ENCODE results near the gene KCNT2. TPM values are rescaled to one million over a fixed set of nuclear protein-coding genes. Genes with fewer than 3 reads are reported as not detected.

KCNT2 gene
- total RNA-seq, 1 donor from 2014 or later = 126 TPM

- Mint-ChIP-seq H3K4me3 (ENCODE audit: unreplicated experiment) (no peak overlapping the region), H3K27ac (ENCODE audit: unreplicated experiment) (no peak overlapping the region), H3K27me3 (ENCODE audit: unreplicated experiment) (no peaks in the 10 kb centered on the region), H3K9me3 (ENCODE audit: unreplicated experiment) (no peaks in the 10 kb centered on the region), H3K36me3 (ENCODE audit: unreplicated experiment) (no peaks in the 10 kb centered on the region), H3K4me1 (ENCODE audit: low read depth, unreplicated experiment) (peaks cover 2% of the 10 kb centered on the region)
- no peak for DNase-seq
- TF ChIP-seq, protein P1, sequence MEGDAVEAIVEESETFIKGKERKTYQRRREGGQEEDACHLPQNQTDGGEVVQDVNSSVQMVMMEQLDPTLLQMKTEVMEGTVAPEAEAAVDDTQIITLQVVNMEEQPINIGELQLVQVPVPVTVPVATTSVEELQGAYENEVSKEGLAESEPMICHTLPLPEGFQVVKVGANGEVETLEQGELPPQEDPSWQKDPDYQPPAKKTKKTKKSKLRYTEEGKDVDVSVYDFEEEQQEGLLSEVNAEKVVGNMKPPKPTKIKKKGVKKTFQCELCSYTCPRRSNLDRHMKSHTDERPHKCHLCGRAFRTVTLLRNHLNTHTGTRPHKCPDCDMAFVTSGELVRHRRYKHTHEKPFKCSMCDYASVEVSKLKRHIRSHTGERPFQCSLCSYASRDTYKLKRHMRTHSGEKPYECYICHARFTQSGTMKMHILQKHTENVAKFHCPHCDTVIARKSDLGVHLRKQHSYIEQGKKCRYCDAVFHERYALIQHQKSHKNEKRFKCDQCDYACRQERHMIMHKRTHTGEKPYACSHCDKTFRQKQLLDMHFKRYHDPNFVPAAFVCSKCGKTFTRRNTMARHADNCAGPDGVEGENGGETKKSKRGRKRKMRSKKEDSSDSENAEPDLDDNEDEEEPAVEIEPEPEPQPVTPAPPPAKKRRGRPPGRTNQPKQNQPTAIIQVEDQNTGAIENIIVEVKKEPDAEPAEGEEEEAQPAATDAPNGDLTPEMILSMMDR (IDR thresholded peaks at IDR 0.05; ENCODE audit: partially characterized antibody, unreplicated experiment) = no peak
Measured at GRCh38 chr1:196638466-196638865, 30.2 kb upstream of the KCNT2 start.

DNA sequence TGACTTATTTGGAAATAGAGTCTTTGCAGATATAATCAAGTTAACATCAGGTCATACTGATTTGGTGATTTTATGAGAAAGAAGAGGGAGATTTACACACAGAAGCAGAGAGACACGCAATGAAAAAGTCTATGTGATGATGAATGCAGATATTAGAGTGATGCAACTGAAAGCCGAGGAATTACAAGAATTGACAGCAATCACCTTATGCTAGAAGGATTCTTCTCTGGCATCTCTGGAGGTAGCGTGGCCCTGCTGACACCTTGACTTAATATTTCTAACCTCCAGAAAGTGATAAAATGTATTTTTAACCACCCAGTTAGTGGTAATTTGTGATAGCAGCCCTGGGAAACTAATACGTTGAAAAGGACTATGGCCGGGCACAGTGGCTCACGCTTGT, 29.4 kb upstream of the KCNT2 start:
- H3K4me1 Mint-ChIP-seq (ENCODE audit: low read depth, unreplicated experiment) = peaks cover 2% of the 10 kb centered on the region
- TF ChIP-seq, protein P1 (IDR thresholded peaks at IDR 0.05; ENCODE audit: partially characterized antibody, unreplicated experiment) = no peak
- H3K27ac Mint-ChIP-seq (ENCODE audit: unreplicated experiment) = no peak overlapping the region
- no peaks in the 10 kb centered on the region for H3K36me3 Mint-ChIP-seq (ENCODE audit: unreplicated experiment)
- H3K4me3 Mint-ChIP-seq (ENCODE audit: unreplicated experiment) = no peak overlapping the region
- no peaks in the 10 kb centered on the region for H3K9me3 Mint-ChIP-seq (ENCODE audit: unreplicated experiment)
- no peak for DNase-seq
- no peaks in the 10 kb centered on the region for H3K27me3 Mint-ChIP-seq (ENCODE audit: unreplicated experiment)

DNA sequence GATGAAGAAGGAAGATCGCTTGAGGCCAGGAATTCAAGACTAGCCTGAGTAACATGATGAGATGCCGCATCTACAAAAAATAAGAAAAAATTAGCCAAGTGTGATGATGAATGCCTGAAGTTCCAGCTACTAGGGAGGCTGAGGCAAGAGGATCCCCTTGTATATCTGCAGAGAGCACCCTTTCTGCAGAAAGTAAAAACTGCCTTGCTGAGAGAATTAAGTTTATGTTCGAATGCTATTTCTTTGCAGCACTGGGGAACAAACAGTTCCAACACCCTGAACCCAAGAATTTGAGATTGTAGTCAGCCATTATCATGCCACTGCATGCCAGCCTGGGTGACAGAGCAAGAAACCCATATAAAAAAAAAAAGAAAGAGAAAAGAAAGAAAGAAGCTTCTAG, 20.6 kb upstream of the KCNT2 start:
- TF ChIP-seq, protein P1 (IDR thresholded peaks at IDR 0.05; ENCODE audit: partially characterized antibody, unreplicated experiment) = no peak
- Mint-ChIP-seq H3K36me3 (ENCODE audit: unreplicated experiment) (peaks cover 17% of the 10 kb centered on the region), H3K4me1 (ENCODE audit: low read depth, unreplicated experiment) (peaks cover 6% of the 10 kb centered on the region), H3K9me3 (ENCODE audit: unreplicated experiment) (peaks cover 8% of the 10 kb centered on the region), H3K27ac (ENCODE audit: unreplicated experiment) (no peak overlapping the region), H3K4me3 (ENCODE audit: unreplicated experiment) (no peak overlapping the region), H3K27me3 (ENCODE audit: unreplicated experiment) (peaks cover 2% of the 10 kb centered on the region)
- DNase-seq = no peak

GRCh38 chr1:196623079-196623478, 14.8 kb upstream of the KCNT2 start:
- peaks cover 2% of the 10 kb centered on the region for H3K27me3 Mint-ChIP-seq (ENCODE audit: unreplicated experiment)
- H3K36me3 Mint-ChIP-seq (ENCODE audit: unreplicated experiment) = peaks cover 3% of the 10 kb centered on the region
- TF ChIP-seq, protein P1 (IDR thresholded peaks at IDR 0.05; ENCODE audit: partially characterized antibody, unreplicated experiment) = no peak
- peaks cover 8% of the 10 kb centered on the region for H3K4me1 Mint-ChIP-seq (ENCODE audit: low read depth, unreplicated experiment)
- H3K9me3 Mint-ChIP-seq (ENCODE audit: unreplicated experiment) = peaks cover 1% of the 10 kb centered on the region
- H3K27ac Mint-ChIP-seq (ENCODE audit: unreplicated experiment) = no peak overlapping the region
- DNase-seq = no peak
- no peak overlapping the region for H3K4me3 Mint-ChIP-seq (ENCODE audit: unreplicated experiment)

DNA sequence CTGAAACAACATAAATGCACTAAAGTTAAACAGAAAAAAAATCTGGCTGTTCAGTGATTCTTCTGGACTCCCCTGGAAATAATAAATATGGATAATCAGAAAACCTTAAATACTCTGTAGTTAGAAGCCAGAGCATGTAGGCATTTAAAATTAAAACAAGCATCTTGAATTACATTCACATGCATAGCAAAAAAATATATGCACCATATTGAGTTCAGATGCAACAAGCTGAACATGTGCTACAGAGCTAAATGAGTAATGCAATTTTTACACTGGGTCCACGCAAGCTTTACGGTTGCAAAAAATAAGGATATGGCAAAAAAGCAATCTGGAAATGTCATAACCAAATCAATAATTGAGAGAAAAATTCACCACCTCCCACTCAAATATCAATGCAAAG, 11.5 kb upstream of the KCNT2 start:
- TF ChIP-seq, protein P1 (IDR thresholded peaks at IDR 0.05; ENCODE audit: partially characterized antibody, unreplicated experiment) = no peak
- no peaks in the 10 kb centered on the region for H3K27me3 Mint-ChIP-seq (ENCODE audit: unreplicated experiment)
- H3K27ac Mint-ChIP-seq (ENCODE audit: unreplicated experiment) = no peak overlapping the region
- no peak for DNase-seq
- peaks cover 2% of the 10 kb centered on the region for H3K4me1 Mint-ChIP-seq (ENCODE audit: low read depth, unreplicated experiment)
- no peak overlapping the region for H3K4me3 Mint-ChIP-seq (ENCODE audit: unreplicated experiment)
- no peaks in the 10 kb centered on the region for H3K9me3 Mint-ChIP-seq (ENCODE audit: unreplicated experiment)
- no peaks in the 10 kb centered on the region for H3K36me3 Mint-ChIP-seq (ENCODE audit: unreplicated experiment)
